HFF-Myc (cell line): ENCODE results near the gene CIP2A.

Experiments used
- DNase-seq: peaks from one replicate; pipeline ENCODE4 v3.0.0-alpha.2; 2011; ENCODE audit warnings: low read depth; ENCODE audit errors: extremely low read depth
- H3K4me3 ChIP-seq: replicated peaks from 2 replicates; pipeline ENCODE4 v1.5.1; 2011; ENCODE audit warnings: low read depth, mild to moderate bottlenecking, control low read depth, low read length
- CTCF ChIP-seq: IDR thresholded peaks from 2 replicates; pipeline ENCODE4 v1.5.1; 2012; ENCODE audit warnings: mild to moderate bottlenecking, low read depth, low read length, control low read depth; ENCODE audit errors: missing control alignments

The CIP2A gene

GRCh38 chr3:108538083-108538482 lies 51.2 kb downstream of the CIP2A start:
- TF ChIP-seq CTCF: no peak
- no peak for DNase-seq
- H3K4me3 ChIP-seq: no peak overlapping the region

GRCh38 chr3:108528459-108529252 lies 60.6 kb downstream of the CIP2A start:
- no peak overlapping the region for H3K4me3 ChIP-seq
- no peak for DNase-seq
- TF ChIP-seq CTCF: no peak

- no peak for TF ChIP-seq CTCF
- no peak overlapping the region for H3K4me3 ChIP-seq
Measured at GRCh38 chr3:108527817-108528216, 61.4 kb downstream of the CIP2A start.

GRCh38 chr3:108527109-108527508 lies 62.1 kb downstream of the CIP2A start:
- TF ChIP-seq CTCF: no peak
- H3K4me3 ChIP-seq: no peak overlapping the region
- DNase-seq: no peak

More at GRCh38 chr3:108527817-108528216, 61.4 kb downstream of the CIP2A start:
- DNase-seq: no peak

- no peak for TF ChIP-seq CTCF
- DNase-seq: no peak
- no peak overlapping the region for H3K4me3 ChIP-seq
Measured at GRCh38 chr3:108525971-108526370, 63.3 kb downstream of the CIP2A start.

GRCh38 chr3:108525256-108525655 lies 64.0 kb downstream of the CIP2A start:
- no peak for DNase-seq
- H3K4me3 ChIP-seq: no peak overlapping the region
- TF ChIP-seq CTCF: no peak
